ENCODE data around the gene ARHGAP8. TPM values are rescaled to one million over a fixed set of nuclear protein-coding genes. Genes with fewer than 3 reads are reported as not detected.

The ARHGAP8 gene
- total and polyA plus RNA-seq, 2 of the 13 experiments (the other 11 are each of a cell fraction or from before 2014, with no cell fraction given), result 0.07 TPM; not detected in 1

DNA sequence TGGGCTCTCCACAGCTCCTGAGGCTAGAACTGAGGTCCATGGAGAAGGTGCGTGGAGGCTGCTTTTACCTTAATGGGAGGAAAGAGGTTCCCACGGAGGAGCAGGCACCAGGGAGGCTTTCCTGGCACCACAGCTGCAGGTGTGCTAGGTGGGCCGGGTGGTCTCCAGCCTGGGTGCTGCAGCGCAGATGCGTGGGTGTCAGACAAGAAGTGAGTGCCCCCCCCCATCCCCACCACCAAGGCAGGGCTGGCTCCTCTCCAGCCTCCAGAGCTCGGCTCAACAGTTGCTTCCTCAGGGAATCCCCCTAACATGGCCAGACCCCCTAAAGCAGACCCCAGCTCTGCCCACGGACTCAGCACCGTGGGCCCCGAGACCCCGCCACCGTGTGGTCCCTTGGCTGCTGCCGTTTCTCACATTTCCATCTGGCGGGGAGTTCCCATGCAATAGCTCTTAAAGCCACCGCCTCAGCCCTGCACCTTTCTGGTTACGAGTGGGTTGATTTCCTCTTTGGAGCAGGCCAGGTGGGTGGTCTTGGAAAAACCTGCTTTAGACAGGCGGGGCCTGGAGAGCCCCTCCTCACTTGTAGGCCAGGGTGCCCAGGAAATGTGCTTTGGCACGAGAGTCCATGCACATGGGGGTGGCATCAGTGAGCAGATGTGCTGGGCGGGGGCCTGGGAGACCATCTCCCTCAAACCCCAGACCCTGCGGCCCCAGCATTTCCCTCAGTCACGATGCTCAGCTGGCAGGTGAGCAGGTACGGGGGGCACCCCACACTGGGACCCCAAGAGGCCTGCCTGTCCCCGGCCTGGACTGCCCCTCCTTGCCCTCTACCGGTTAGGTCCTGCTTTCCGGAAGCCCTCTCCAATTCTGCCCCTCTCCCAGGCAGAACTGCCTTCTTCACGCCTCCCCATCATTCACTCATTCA lies 93.7 kb downstream of the ARHGAP8 start (continued):
- TF ChIP-seq, protein P1, sequence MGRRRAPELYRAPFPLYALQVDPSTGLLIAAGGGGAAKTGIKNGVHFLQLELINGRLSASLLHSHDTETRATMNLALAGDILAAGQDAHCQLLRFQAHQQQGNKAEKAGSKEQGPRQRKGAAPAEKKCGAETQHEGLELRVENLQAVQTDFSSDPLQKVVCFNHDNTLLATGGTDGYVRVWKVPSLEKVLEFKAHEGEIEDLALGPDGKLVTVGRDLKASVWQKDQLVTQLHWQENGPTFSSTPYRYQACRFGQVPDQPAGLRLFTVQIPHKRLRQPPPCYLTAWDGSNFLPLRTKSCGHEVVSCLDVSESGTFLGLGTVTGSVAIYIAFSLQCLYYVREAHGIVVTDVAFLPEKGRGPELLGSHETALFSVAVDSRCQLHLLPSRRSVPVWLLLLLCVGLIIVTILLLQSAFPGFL (CRISPR knock-in tag; IDR thresholded peaks at IDR 0.05), result no peak
- TF ChIP-seq, protein P2, sequence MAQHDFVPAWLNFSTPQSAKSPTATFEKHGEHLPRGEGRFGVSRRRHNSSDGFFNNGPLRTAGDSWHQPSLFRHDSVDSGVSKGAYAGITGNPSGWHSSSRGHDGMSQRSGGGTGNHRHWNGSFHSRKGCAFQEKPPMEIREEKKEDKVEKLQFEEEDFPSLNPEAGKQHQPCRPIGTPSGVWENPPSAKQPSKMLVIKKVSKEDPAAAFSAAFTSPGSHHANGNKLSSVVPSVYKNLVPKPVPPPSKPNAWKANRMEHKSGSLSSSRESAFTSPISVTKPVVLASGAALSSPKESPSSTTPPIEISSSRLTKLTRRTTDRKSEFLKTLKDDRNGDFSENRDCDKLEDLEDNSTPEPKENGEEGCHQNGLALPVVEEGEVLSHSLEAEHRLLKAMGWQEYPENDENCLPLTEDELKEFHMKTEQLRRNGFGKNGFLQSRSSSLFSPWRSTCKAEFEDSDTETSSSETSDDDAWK (CRISPR knock-in tag; IDR thresholded peaks at IDR 0.05), result no peak
- TF ChIP-seq THYN1 (CRISPR knock-in tag; IDR thresholded peaks at IDR 0.05; ENCODE audit: borderline replicate concordance, low read depth) (no peak), TMF1 (CRISPR knock-in tag; IDR thresholded peaks at IDR 0.05; ENCODE audit: low read depth) (no peak), SMC3 (IDR thresholded peaks at IDR 0.05; ENCODE audit: low read length) (no peak)
- TF ChIP-seq, protein P3, sequence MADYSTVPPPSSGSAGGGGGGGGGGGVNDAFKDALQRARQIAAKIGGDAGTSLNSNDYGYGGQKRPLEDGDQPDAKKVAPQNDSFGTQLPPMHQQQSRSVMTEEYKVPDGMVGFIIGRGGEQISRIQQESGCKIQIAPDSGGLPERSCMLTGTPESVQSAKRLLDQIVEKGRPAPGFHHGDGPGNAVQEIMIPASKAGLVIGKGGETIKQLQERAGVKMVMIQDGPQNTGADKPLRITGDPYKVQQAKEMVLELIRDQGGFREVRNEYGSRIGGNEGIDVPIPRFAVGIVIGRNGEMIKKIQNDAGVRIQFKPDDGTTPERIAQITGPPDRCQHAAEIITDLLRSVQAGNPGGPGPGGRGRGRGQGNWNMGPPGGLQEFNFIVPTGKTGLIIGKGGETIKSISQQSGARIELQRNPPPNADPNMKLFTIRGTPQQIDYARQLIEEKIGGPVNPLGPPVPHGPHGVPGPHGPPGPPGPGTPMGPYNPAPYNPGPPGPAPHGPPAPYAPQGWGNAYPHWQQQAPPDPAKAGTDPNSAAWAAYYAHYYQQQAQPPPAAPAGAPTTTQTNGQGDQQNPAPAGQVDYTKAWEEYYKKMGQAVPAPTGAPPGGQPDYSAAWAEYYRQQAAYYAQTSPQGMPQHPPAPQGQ (CRISPR knock-in tag; IDR thresholded peaks at IDR 0.05; ENCODE audit: borderline replicate concordance), result no peak
